GM12878 (cell line): ENCODE results near the gene UHRF2. TPM values are rescaled to one million over a fixed set of nuclear protein-coding genes. Genes with fewer than 3 reads are reported as not detected.

Source experiments
- ATAC-seq: fragments of 200-7000 bp; cut with Tn5 transposase; 3 replicates; pipeline ENCODE4 v1.9.1; 2020; ENCODE audit warnings: mild to moderate bottlenecking, moderate library complexity
- BruUV-seq: library from RNA; stranded (reverse); fragments of 400-500 nt; replicated peaks from 2 replicates; lab custom pipeline; 2021; lab: Mats Ljungman, UMichigan
- CTCF ChIA-PET: fragments of 300-600 bp; sonication (Branson Sonifier 250); formaldehyde crosslinking; extraction: SDS; loops from one replicate; lab custom pipeline; 2021; ENCODE audit warnings: inconsistent platforms; lab: Yijun Ruan, JAX
- POLR2A ChIA-PET: fragments of 350-600 bp; formaldehyde crosslinking; extraction: SDS; loops from one replicate; lab custom pipeline; 2021; ENCODE audit warnings: inconsistent platforms; lab: Charles Lee
- RAD21 ChIA-PET: fragments of 300-600 bp; sonication (Branson Sonifier 250); formaldehyde crosslinking; loops from one replicate; lab custom pipeline; 2023; ENCODE audit warnings: antibody characterized with exemption; ENCODE audit not compliant: unreplicated experiment; lab: Charles Lee
- SMC1A ChIA-PET: fragments of 300-600 bp; sonication (Branson Sonifier 250); formaldehyde crosslinking; loops from one replicate; lab custom pipeline; 2023; ENCODE audit not compliant: unreplicated experiment, uncharacterized antibody; lab: Charles Lee
- DNase-seq: peaks from one replicate; pipeline ENCODE4 v3.0.0-alpha.2; 2011; ENCODE audit warnings: low read depth, low spot score
- FAIRE-seq: peaks from 3 replicates; lab custom pipeline; 2011; peaks lifted over from hg19 to GRCh38; lab: Jason Lieb, UNC
- H2AFZ ChIP-seq: 2 replicates; pipeline ENCODE4 v1.6.0; 2011; ENCODE audit warnings: low read depth, low read length, control low read depth; ENCODE audit not compliant: control insufficient read depth
- H3K27ac ChIP-seq: 2 replicates; pipeline ENCODE4 v1.5.1; 2011; ENCODE audit warnings: control low read depth; ENCODE audit not compliant: control insufficient read depth, insufficient read depth
- H3K27me3 ChIP-seq, 2 experiments: replicated peaks in 1 of 2; 2 replicates each; pipeline versions ENCODE4 v1.6.0 to v1.6.1; 2011; ENCODE audit warnings: low read length in 1 of 2; ENCODE audit not compliant: control insufficient read depth in 2 of 2, insufficient read depth in 2 of 2
- H3K36me3 ChIP-seq, 2 experiments: 2 replicates each; pipeline ENCODE4 v1.5.1; 2011; ENCODE audit warnings: low read length in 1 of 2; ENCODE audit not compliant: control insufficient read depth in 2 of 2, insufficient read depth in 2 of 2
- H3K4me1 ChIP-seq: 2 replicates; pipeline ENCODE4 v1.6.1; 2011; ENCODE audit warnings: mild to moderate bottlenecking, low read length, moderate library complexity, mixed read lengths; ENCODE audit not compliant: control insufficient read depth, insufficient read depth
- H3K4me2 ChIP-seq: 2 replicates; pipeline ENCODE4 v1.6.0; 2011; ENCODE audit warnings: control low read depth; ENCODE audit not compliant: control insufficient read depth, insufficient read depth
- H3K4me3 ChIP-seq: fragments of 200-600 bp; sonication (generic); 2 replicates; pipeline ENCODE4 v1.5.1; 2016
- H3K79me2 ChIP-seq: 2 replicates; pipeline ENCODE4 v1.6.0; 2011; ENCODE audit warnings: low read length; ENCODE audit not compliant: control insufficient read depth, insufficient read depth
- H3K9ac ChIP-seq: 2 replicates; pipeline ENCODE4 v1.8.0; 2011; ENCODE audit warnings: low read length, control low read depth, mixed read lengths; ENCODE audit not compliant: control insufficient read depth, insufficient read depth
- H3K9me3 ChIP-seq: replicated peaks from 3 replicates; pipeline ENCODE4 v1.5.1; 2011; ENCODE audit warnings: mild to moderate bottlenecking, low read length; ENCODE audit not compliant: control insufficient read depth, insufficient read depth
- H4K20me1 ChIP-seq: 2 replicates; pipeline ENCODE4 v1.6.0; 2011; ENCODE audit not compliant: control insufficient read depth, insufficient read depth
- ATF2 ChIP-seq: IDR thresholded peaks from 2 replicates; pipeline ENCODE4 v1.6.1; 2012; ENCODE audit warnings: low read length, inconsistent platforms
- FOXK2 ChIP-seq: fragments of 450-650 bp; IDR thresholded peaks from 2 replicates; pipeline ENCODE4 v1.6.1; 2017; ENCODE audit warnings: mild to moderate bottlenecking, moderate library complexity
- POLR2A ChIP-seq: IDR thresholded peaks from 2 replicates; pipeline ENCODE4 v1.6.1; 2011; ENCODE audit warnings: low read depth, mild to moderate bottlenecking, low read length
- TBL1XR1 ChIP-seq: IDR thresholded peaks from 2 replicates; pipeline ENCODE4 v1.6.1; 2012; ENCODE audit warnings: low read depth, low read length, improper control_type of control experiment
- TCF3 ChIP-seq: IDR thresholded peaks from 2 replicates; pipeline ENCODE4 v1.6.1; 2012; ENCODE audit warnings: low read depth, mild to moderate bottlenecking, low read length, borderline replicate concordance; ENCODE audit not compliant: insufficient read depth
- YBX1 ChIP-seq: fragments of 450-650 bp; IDR thresholded peaks from 2 replicates; pipeline ENCODE4 v1.6.1; 2016; ENCODE audit warnings: antibody characterized with exemption
- YY1 ChIP-seq: IDR thresholded peaks from 2 replicates; pipeline ENCODE4 v1.6.1; 2011; ENCODE audit warnings: low read depth, mild to moderate bottlenecking, low read length
- ZBTB11 ChIP-seq: fragments of 450-650 bp; formaldehyde crosslinking; IDR thresholded peaks from 2 replicates; pipeline ENCODE4 v1.5.0; 2022; ENCODE audit warnings: mild to moderate bottlenecking, missing genetic modification characterization
- ZBTB33 ChIP-seq: fragments of 450-650 bp; IDR thresholded peaks from 2 replicates; pipeline ENCODE4 v1.6.1; 2017; ENCODE audit warnings: mild to moderate bottlenecking
- WGBS: methylation state at CpG from one replicate; pipeline ENCODE4 v1.1.6; 2016; ENCODE audit warnings: low lambda C conversion rate; ENCODE audit not compliant: insufficient replicate concordance, insufficient coverage; ENCODE audit errors: missing lambda C conversion rate; 5-methylcytosine and 5-hydroxymethylcytosine counted together
- in situ Hi-C: fragments of 300-500 bp; cut with MboI; formaldehyde crosslinking; loops from 9 replicates; pipeline ENCODE4 v1.14.3; 2018; ENCODE audit warnings: mixed read lengths
- intact Hi-C: fragments of 100-400 bp; cut with micrococcal nuclease; formaldehyde crosslinking; loops from one replicate; pipeline ENCODE4 v1.14.2; 2022; ENCODE audit not compliant: unreplicated experiment
- polyA plus RNA-seq, 11 experiments: library from polyadenylated mRNA; depleted of rRNA in 4 of 11; unstranded in 6 of 11; stranded (reverse) in 5 of 11; fragments of >200 nt; fragmentation: Nextera tagmentation in 4 of 11; fragmentation: Illumina TruSeq in 1 of 11; extraction: Ambion mirVana in 4 of 11; extraction: Trizol in 1 of 11; gene quantifications; 1 replicate in 1 of 11; 2 replicates in 10 of 11; pipeline versions ENCODE4 v1.2.1 to v1.2.3, GENCODE V29; 2011 to 2016; ENCODE audit warnings: inconsistent platforms in 2 of 11, missing spikeins in 2 of 11, low read depth in 1 of 11
- total RNA-seq, 4 experiments: library from RNA; depleted of rRNA in 3 of 4; stranded (reverse); fragments of >200 nt in 3 of 4; fragmentation: Illumina TruSeq in 1 of 4; extraction: Trizol in 1 of 4; gene quantifications; 2 replicates each; pipeline versions ENCODE4 v1.2.1 to v1.2.3, GENCODE V29; 2013 to 2021

UHRF2 gene
- total and polyA plus RNA-seq, 10 of the 15 experiments (the other 5 are each of a cell fraction or from before 2014, with no cell fraction given): 11.2 to 95.8 (median 43.1) TPM

- Histone ChIP-seq H3K9ac (no peak overlapping the region), H3K4me1 (no peaks in the 10 kb centered on the region), H3K4me3 (no peak overlapping the region), H3K27ac (no peak overlapping the region), H3K36me3 (peaks cover 2 to 11% of the 10 kb centered on the region in 2 experiments; a peak in 3 of 4 replicates), H3K27me3 (no peaks in the 10 kb centered on the region), H4K20me1 (no peaks in the 10 kb centered on the region), H3K79me2 (no peaks in the 10 kb centered on the region), H3K9me3 (no peaks in the 10 kb centered on the region), H3K4me2 (no peak overlapping the region), H2AFZ (no peak overlapping the region)
- ChIA-PET CTCF (interaction anchor here (1.6 kb wide), 1 partner anchor 41 kb away, joined by 3 read pairs; no protein-coding TSS in a partner anchor), SMC1A (interaction anchor here (1.4 kb wide), 1 partner anchor 157 kb away, joined by 3 read pairs; no protein-coding TSS in a partner anchor), RAD21 (no interaction called here), POLR2A (no interaction called here)
- TF ChIP-seq TCF3 (no peak), TBL1XR1 (no peak), ZBTB33 (no peak), ZBTB11 (CRISPR knock-in tag) (no peak), YY1 (no peak), YBX1 (no peak), FOXK2 (no peak), ATF2 (no peak), POLR2A (no peak)
- ATAC-seq: no peak
- 97% methylated on average over 3 of the region's 3 CpGs for WGBS
- FAIRE-seq: no peak
- no TSS peak for BruUV-seq
- intact Hi-C loops: no loop called here
- no peak for DNase-seq
- in situ Hi-C loops: no loop called here
Observed at GRCh38 chr9:6512085-6512657, 99.2 kb downstream of the UHRF2 start.
